DOHH2 (cell line): Measurements from ENCODE around the gene CPN2.

Experiments
- H3F3A ChIP-seq: fragments of 200-600 bp; sonication (generic), shearing (Covaris generic); 2 replicates; pipeline ENCODE4 v1.6.0; 2016; ENCODE audit warnings: antibody characterized with exemption, mild to moderate bottlenecking; ENCODE audit not compliant: control insufficient read depth, insufficient read depth
- H3K27ac ChIP-seq: fragments of 200-600 bp; sonication (generic); 2 replicates; pipeline ENCODE4 v1.5.1; 2014; ENCODE audit warnings: low read depth, mild to moderate bottlenecking, low read length, moderate library complexity
- H3K27me3 ChIP-seq: fragments of 200-600 bp; sonication (generic); 2 replicates; pipeline ENCODE4 v1.6.1; 2014; ENCODE audit warnings: mild to moderate bottlenecking, low read length, mixed read lengths; ENCODE audit not compliant: control insufficient read depth
- H3K36me3 ChIP-seq: fragments of 200-600 bp; sonication (generic); 2 replicates; pipeline ENCODE4 v1.6.1; 2014; ENCODE audit warnings: mild to moderate bottlenecking, low read length, moderate library complexity, mixed read lengths; ENCODE audit not compliant: control insufficient read depth
- H3K4me1 ChIP-seq: fragments of 200-600 bp; sonication (generic); 2 replicates; pipeline ENCODE4 v1.6.1; 2014; ENCODE audit warnings: mild to moderate bottlenecking, low read length, mixed read lengths; ENCODE audit not compliant: control insufficient read depth
- H3K4me2 ChIP-seq: fragments of 200-600 bp; sonication (generic); 2 replicates; pipeline ENCODE4 v1.6.0; 2014; ENCODE audit warnings: mild to moderate bottlenecking, low read length, moderate library complexity
- H3K4me3 ChIP-seq: fragments of 200-600 bp; sonication (generic); 2 replicates; pipeline ENCODE4 v1.5.1; 2014; ENCODE audit warnings: mild to moderate bottlenecking, low read length, mixed read lengths
- H3K79me2 ChIP-seq: fragments of 200-600 bp; sonication (generic); 2 replicates; pipeline ENCODE4 v1.6.1; 2014; ENCODE audit warnings: mild to moderate bottlenecking, low read length, mixed read lengths; ENCODE audit not compliant: control insufficient read depth
- H3K9me2 ChIP-seq: fragments of 200-600 bp; sonication (generic); replicated peaks from 2 replicates; pipeline ENCODE4 v1.6.1; 2014; ENCODE audit warnings: mild to moderate bottlenecking, low read length, mixed read lengths; ENCODE audit not compliant: control insufficient read depth
- H3K9me3 ChIP-seq: fragments of 200-600 bp; sonication (generic); 2 replicates; pipeline ENCODE4 v1.6.1; 2014; ENCODE audit warnings: antibody characterized with exemption, low read length, mixed read lengths; ENCODE audit not compliant: control insufficient read depth, insufficient read depth
- H4K20me1 ChIP-seq: fragments of 200-600 bp; sonication (generic); 2 replicates; pipeline ENCODE4 v1.6.0; 2014; ENCODE audit warnings: low read depth, mild to moderate bottlenecking, antibody characterized with exemption, low read length, moderate library complexity; ENCODE audit not compliant: control insufficient read depth, insufficient read depth
- CTCF ChIP-seq: fragments of 200-600 bp; sonication (generic); IDR thresholded peaks from one replicate; pipeline ENCODE4 v1.5.1; 2014; ENCODE audit warnings: antibody characterized with exemption, mild to moderate bottlenecking, low read depth, low read length; ENCODE audit not compliant: poor library complexity, severe bottlenecking
- EZH2phosphoT487 ChIP-seq: fragments of 200-600 bp; sonication (generic); IDR thresholded peaks from 2 replicates; pipeline ENCODE4 v1.6.1; 2017; ENCODE audit warnings: borderline replicate concordance, mild to moderate bottlenecking, antibody characterized with exemption, low read length, moderate library complexity, mixed read lengths

CPN2 gene

DNA sequence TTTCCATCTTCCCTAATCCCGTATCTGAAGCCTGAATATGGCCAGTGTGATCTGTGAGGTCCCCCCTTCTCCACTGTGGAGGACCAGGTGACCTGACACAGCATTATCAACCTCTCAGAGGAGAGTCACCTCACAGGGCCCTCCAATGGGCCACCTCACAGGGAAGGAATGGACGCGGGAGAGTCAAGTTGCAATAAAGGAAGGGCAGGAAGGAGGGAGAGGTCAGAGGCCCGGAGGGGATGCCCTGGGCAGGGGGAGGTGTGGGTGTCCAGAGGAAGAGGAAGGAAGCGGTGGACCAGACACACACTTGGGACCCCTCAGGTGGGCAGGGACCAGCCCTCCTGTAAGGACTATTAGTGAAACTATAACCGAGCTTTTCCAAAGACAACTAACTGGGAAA, 33.0 kb upstream of the CPN2 start:
- H3K4me1 ChIP-seq = no peaks in the 10 kb centered on the region
- no peaks in the 10 kb centered on the region for H4K20me1 ChIP-seq
- no peaks in the 10 kb centered on the region for H3K9me3 ChIP-seq
- no peaks in the 10 kb centered on the region for H3K36me3 ChIP-seq
- no peaks in the 10 kb centered on the region for H3K9me2 ChIP-seq
- H3K4me2 ChIP-seq = no peak overlapping the region
- no peak for TF ChIP-seq CTCF
- no peak for TF ChIP-seq EZH2phosphoT487
- no peak overlapping the region for H3K27ac ChIP-seq
- H3K27me3 ChIP-seq = no peaks in the 10 kb centered on the region
- no peaks in the 10 kb centered on the region for H3F3A ChIP-seq
- H3K4me3 ChIP-seq = no peak overlapping the region
- no peaks in the 10 kb centered on the region for H3K79me2 ChIP-seq

DNA sequence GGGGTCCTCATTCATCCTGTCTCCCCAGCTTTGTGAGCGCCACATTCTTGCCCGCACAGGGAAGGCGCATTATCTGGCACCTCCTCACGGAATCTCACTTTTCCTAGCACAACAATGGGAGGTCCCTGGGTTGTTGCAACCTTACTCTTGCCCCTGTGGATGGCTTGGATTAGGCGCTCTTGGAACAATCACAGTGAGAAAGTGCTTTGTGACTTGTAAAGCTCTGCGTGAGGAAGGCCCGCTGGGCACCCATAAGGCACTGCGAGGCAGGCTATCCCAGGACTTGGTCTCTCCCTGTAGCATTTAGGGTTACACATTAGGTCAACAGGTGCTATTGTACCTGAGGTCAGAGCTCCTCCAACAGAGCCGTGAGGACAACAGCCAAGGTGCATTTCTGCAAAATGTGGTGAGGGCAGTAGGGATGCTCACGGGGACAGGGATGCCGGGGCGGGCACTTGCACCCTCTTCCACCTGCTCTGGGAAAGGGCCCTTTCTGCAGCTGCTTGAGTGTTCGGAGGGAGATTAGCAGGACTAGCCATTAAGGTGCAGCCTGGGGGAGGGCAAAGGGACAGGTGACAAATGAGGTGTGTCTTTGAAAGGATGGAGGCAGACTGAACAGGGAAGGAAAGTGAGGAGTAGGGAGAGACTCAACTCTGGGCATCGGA, 32.3 kb upstream of the CPN2 start:
- Histone ChIP-seq H3K36me3 (no peaks in the 10 kb centered on the region), H3F3A (no peaks in the 10 kb centered on the region), H3K4me2 (no peak overlapping the region), H3K79me2 (no peaks in the 10 kb centered on the region), H3K9me2 (no peaks in the 10 kb centered on the region), H4K20me1 (no peaks in the 10 kb centered on the region), H3K4me3 (no peak overlapping the region), H3K9me3 (no peaks in the 10 kb centered on the region), H3K4me1 (no peaks in the 10 kb centered on the region), H3K27ac (no peak overlapping the region), H3K27me3 (no peaks in the 10 kb centered on the region)
- TF ChIP-seq CTCF = no peak
- no peak for TF ChIP-seq EZH2phosphoT487

DNA sequence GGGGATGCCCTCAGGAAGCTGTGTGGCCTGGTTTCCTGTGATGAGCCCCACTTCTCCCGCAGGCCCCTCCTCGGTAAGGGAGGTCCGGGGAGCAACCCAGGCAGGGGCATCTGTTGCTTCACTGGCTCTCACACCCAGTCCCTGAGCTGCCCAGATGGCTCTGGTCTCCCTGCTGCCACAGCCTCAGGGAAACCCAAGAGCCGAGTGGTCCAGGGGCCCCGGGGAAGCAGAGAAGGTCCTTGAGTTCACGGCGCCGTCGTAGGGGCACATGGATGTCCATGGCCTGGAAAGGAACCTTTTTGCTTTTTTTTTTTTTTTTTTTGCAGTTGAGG, 31.7 kb upstream of the CPN2 start:
- H3K79me2 ChIP-seq = no peaks in the 10 kb centered on the region
- no peaks in the 10 kb centered on the region for H3K27me3 ChIP-seq
- no peaks in the 10 kb centered on the region for H3K4me1 ChIP-seq
- no peaks in the 10 kb centered on the region for H4K20me1 ChIP-seq
- H3K4me3 ChIP-seq = no peak overlapping the region
- H3K27ac ChIP-seq = no peak overlapping the region
- no peak overlapping the region for H3K4me2 ChIP-seq
- H3K9me2 ChIP-seq = no peaks in the 10 kb centered on the region
- H3K36me3 ChIP-seq = no peaks in the 10 kb centered on the region
- H3K9me3 ChIP-seq = no peaks in the 10 kb centered on the region
- H3F3A ChIP-seq = no peaks in the 10 kb centered on the region
- TF ChIP-seq CTCF (no peak), EZH2phosphoT487 (no peak)
